K562 (cell line): ENCODE results near the gene BAD. TPM values are rescaled to one million over a fixed set of nuclear protein-coding genes. Genes with fewer than 3 reads are reported as not detected.
A peak's percentile ranks its signal among the peaks of the same experiment; 100 is the strongest.

Experiments
- ATAC-seq: fragments of 200-7000 bp; cut with Tn5 transposase; 3 replicates; pipeline ENCODE4 v1.9.1; 2020; ENCODE audit warnings: moderate library complexity
- BruUV-seq: library from RNA; stranded (reverse); fragments of 400-500 nt; replicated peaks from 2 replicates; lab custom pipeline; 2021; lab: Mats Ljungman, UMichigan
- CTCF ChIA-PET: fragments of 300-600 bp; formaldehyde crosslinking; extraction: SDS; loops from one replicate; lab custom pipeline; 2021; ENCODE audit warnings: low intra/inter-chr PET ratio; lab: Yijun Ruan, JAX
- POLR2A ChIA-PET: fragments of 300-600, 350-650 bp; sonication (Branson Sonifier 250); formaldehyde crosslinking; extraction: SDS; loops from one replicate; lab custom pipeline; 2021; ENCODE audit warnings: antibody characterized with exemption, inconsistent platforms; lab: Yijun Ruan, JAX
- DNase-seq, 4 experiments: peaks; one replicate each; pipeline versions ENCODE4 v3.0.0 to v3.0.0-alpha.2; 2011 to 2018; ENCODE audit warnings: low spot score in 3 of 4, mixed read lengths in 3 of 4; ENCODE audit errors: extremely low read depth in 1 of 4
- FAIRE-seq: peaks from 2 replicates; lab custom pipeline; 2011; peaks lifted over from hg19 to GRCh38; lab: Jason Lieb, UNC
- H2AFZ ChIP-seq: 2 replicates; pipeline ENCODE4 v1.6.0; 2011; ENCODE audit warnings: low read depth, low read length, control low read depth, inconsistent platforms
- H3K27ac ChIP-seq: fragments of 200-600 bp; 3 replicates; pipeline ENCODE4 v1.8.0; 2011; ENCODE audit warnings: low read depth, mild to moderate bottlenecking, control low read depth, inconsistent platforms, low read length, moderate library complexity, mixed read lengths; ENCODE audit errors: extremely low read depth
- H3K27me3 ChIP-seq, 2 experiments: fragments of 300-600 bp in 1 of 2; 2 replicates in 1 of 2; 3 replicates in 1 of 2; pipeline versions ENCODE4 v1.6.0 to v1.8.0; 2011; ENCODE audit warnings: inconsistent platforms in 2 of 2, low read length in 2 of 2, mild to moderate bottlenecking in 1 of 2, mixed read lengths in 1 of 2, moderate library complexity in 1 of 2; ENCODE audit not compliant: control insufficient read depth in 2 of 2, insufficient read depth in 2 of 2
- H3K36me3 ChIP-seq: fragments of 300-600 bp; 3 replicates; pipeline ENCODE4 v1.8.0; 2011; ENCODE audit warnings: mild to moderate bottlenecking, low read length, inconsistent platforms; ENCODE audit not compliant: control insufficient read depth, insufficient read depth
- H3K4me1 ChIP-seq, 2 experiments: fragments of 200-600 bp in 1 of 2; replicated peaks in 1 of 2; 2 replicates in 1 of 2; 3 replicates in 1 of 2; pipeline versions ENCODE4 v1.5.1 to v1.8.0; 2011; ENCODE audit warnings: inconsistent platforms in 2 of 2, low read length in 2 of 2, mild to moderate bottlenecking in 1 of 2, mixed read lengths in 1 of 2, moderate library complexity in 1 of 2; ENCODE audit not compliant: control insufficient read depth in 2 of 2, insufficient read depth in 2 of 2
- H3K4me2 ChIP-seq: 2 replicates; pipeline ENCODE4 v1.6.1; 2011; ENCODE audit warnings: low read length, control low read depth, inconsistent platforms, mixed read lengths; ENCODE audit not compliant: insufficient read depth
- H3K4me3 ChIP-seq: fragments of 200-600 bp; sonication (generic), shearing (Covaris generic); 2 replicates; pipeline ENCODE4 v1.5.1; 2016; ENCODE audit warnings: control low read depth, inconsistent platforms
- H3K79me2 ChIP-seq: fragments of 200-600 bp; 3 replicates; pipeline ENCODE4 v1.8.0; 2011; ENCODE audit warnings: low read length, inconsistent platforms; ENCODE audit not compliant: control insufficient read depth, insufficient read depth
- H3K9ac ChIP-seq, 2 experiments: 2 replicates each; pipeline versions ENCODE4 v1.6.0 to v1.6.1; 2011; ENCODE audit warnings: low read depth in 2 of 2, low read length in 2 of 2, control low read depth in 1 of 2, inconsistent platforms in 1 of 2, mild to moderate bottlenecking in 1 of 2, mixed read lengths in 1 of 2; ENCODE audit not compliant: insufficient read depth in 1 of 2
- H3K9me1 ChIP-seq: one replicate; pipeline ENCODE4 v1.6.0; 2011; ENCODE audit warnings: inconsistent platforms, mild to moderate bottlenecking, low read length, moderate library complexity; ENCODE audit not compliant: control insufficient read depth, insufficient read depth
- H3K9me3 ChIP-seq: replicated peaks from 2 replicates; pipeline ENCODE4 v1.5.1; 2011; ENCODE audit warnings: low read depth, low read length, inconsistent platforms; ENCODE audit not compliant: control insufficient read depth, insufficient read depth
- H4K20me1 ChIP-seq: replicated peaks from 2 replicates; pipeline ENCODE4 v1.6.1; 2011; ENCODE audit warnings: low read length, inconsistent platforms, mixed read lengths; ENCODE audit not compliant: control insufficient read depth, insufficient read depth
- ARID4B ChIP-seq: sonication (generic); formaldehyde crosslinking; IDR thresholded peaks from 2 replicates; pipeline ENCODE4 v1.8.0; 2022; ENCODE audit warnings: mild to moderate bottlenecking, missing genetic modification reagents
- HDAC1 ChIP-seq, 2 experiments: fragments of 450-650 bp; IDR thresholded peaks; 2 replicates each; pipeline ENCODE4 v1.6.1; 2016 to 2017; ENCODE audit warnings: inconsistent platforms in 1 of 2, mild to moderate bottlenecking in 1 of 2, moderate library complexity in 1 of 2
- POLR2G ChIP-seq: fragments of 200-400 bp; formaldehyde crosslinking; IDR thresholded peaks from 2 replicates; pipeline ENCODE4 v1.6.1; 2017; ENCODE audit warnings: low read depth, mild to moderate bottlenecking, antibody characterized with exemption, low read length, moderate library complexity
- PPARD ChIP-seq: fragments of 250-450 bp; sonication (Bioruptor Pico); IDR thresholded peaks from 2 replicates; pipeline ENCODE4 v1.8.0; 2022; ENCODE audit warnings: inconsistent platforms, mild to moderate bottlenecking, moderate library complexity
- PTBP1 ChIP-seq: fragments of 200-400 bp; formaldehyde crosslinking; IDR thresholded peaks from 2 replicates; pipeline ENCODE4 v1.6.1; 2017; ENCODE audit warnings: low read depth, low read length
- YY1 ChIP-seq, 3 experiments: IDR thresholded peaks; 2 replicates each; pipeline ENCODE4 v1.6.1; 2011; ENCODE audit warnings: low read length in 2 of 3, mild to moderate bottlenecking in 2 of 3, moderate library complexity in 2 of 3, borderline replicate concordance in 1 of 3, control low read depth in 1 of 3, low read depth in 1 of 3; ENCODE audit not compliant: insufficient read depth in 3 of 3, insufficient replicate concordance in 2 of 3, control insufficient read depth in 1 of 3, insufficient read length in 1 of 3; ENCODE audit errors: extremely low read depth in 1 of 3
- ZNF586 ChIP-seq: fragments of 450-650 bp; formaldehyde crosslinking; conservative IDR thresholded peaks from 2 replicates; pipeline ENCODE4 v1.4.0; 2020; ENCODE audit warnings: mild to moderate bottlenecking, moderate library complexity
- ZNF639 ChIP-seq, 2 experiments: fragments of 200-800 bp in 1 of 2; sonication (Bioruptor generic) in 1 of 2; sonication (generic) in 1 of 2; formaldehyde crosslinking in 1 of 2; IDR thresholded peaks in 1 of 2; conservative IDR thresholded peaks in 1 of 2; 2 replicates each; pipeline versions ENCODE4 v1.5.0 to v1.6.1; 2016 to 2020; ENCODE audit warnings: missing compliant biosample characterization in 1 of 2, missing genetic modification characterization in 1 of 2, missing genetic modification reagents in 1 of 2
- WGBS: fragments of 100-300 bp; shearing (Covaris generic); methylation state at CpG from one replicate; pipeline ENCODE4 v1.1.6; 2016; ENCODE audit warnings: low coverage, mixed read lengths; ENCODE audit not compliant: insufficient coverage; ENCODE audit errors: missing lambda C conversion rate; 5-methylcytosine and 5-hydroxymethylcytosine counted together
- in situ Hi-C: fragments of 300-500 bp; cut with MboI; formaldehyde crosslinking; loops from 4 replicates; pipeline ENCODE4 v1.15.0; 2018; ENCODE audit warnings: inconsistent platforms, mixed read lengths
- intact Hi-C: fragments of 100-400 bp; cut with micrococcal nuclease; formaldehyde crosslinking; loops from 2 replicates; pipeline ENCODE4 v1.14.2; 2022
- polyA plus RNA-seq, 8 experiments: library from polyadenylated mRNA; depleted of rRNA in 4 of 8; stranded (reverse) in 5 of 8; unstranded in 3 of 8; fragments of >200 nt; fragmentation: Nextera tagmentation in 2 of 8; fragmentation: Illumina TruSeq in 1 of 8; extraction: Ambion mirVana in 2 of 8; extraction: Trizol in 1 of 8; gene quantifications; 2 replicates each; pipeline versions ENCODE4 v1.2.1 to v1.2.3, GENCODE V29; 2011 to 2014; ENCODE audit warnings: inconsistent platforms in 1 of 8, missing spikeins in 1 of 8
- total RNA-seq, 7 experiments: library from RNA; depleted of rRNA in 6 of 7; stranded (reverse); fragments of >200 nt in 6 of 7; fragmentation: Illumina TruSeq in 2 of 7; extraction: Trizol in 2 of 7; gene quantifications; 2 replicates each; pipeline versions ENCODE4 v1.2.1 to v1.2.3, GENCODE V29; 2011 to 2021; ENCODE audit warnings: low replicate concordance in 1 of 7
- TF ChIP-seq, protein P1 (sequence below), 2 experiments: IDR thresholded peaks; 2 replicates each; pipeline ENCODE4 v1.6.1; 2012; ENCODE audit warnings: improper control_type of control experiment in 2 of 2, low read depth in 2 of 2, low read length in 2 of 2, borderline replicate concordance in 1 of 2

The BAD gene
- total and polyA plus RNA-seq, 9 of the 15 experiments (the other 6 are each of a cell fraction or from before 2014, with no cell fraction given) = 0.61 to 45.6 (median 11.8) TPM

DNA sequence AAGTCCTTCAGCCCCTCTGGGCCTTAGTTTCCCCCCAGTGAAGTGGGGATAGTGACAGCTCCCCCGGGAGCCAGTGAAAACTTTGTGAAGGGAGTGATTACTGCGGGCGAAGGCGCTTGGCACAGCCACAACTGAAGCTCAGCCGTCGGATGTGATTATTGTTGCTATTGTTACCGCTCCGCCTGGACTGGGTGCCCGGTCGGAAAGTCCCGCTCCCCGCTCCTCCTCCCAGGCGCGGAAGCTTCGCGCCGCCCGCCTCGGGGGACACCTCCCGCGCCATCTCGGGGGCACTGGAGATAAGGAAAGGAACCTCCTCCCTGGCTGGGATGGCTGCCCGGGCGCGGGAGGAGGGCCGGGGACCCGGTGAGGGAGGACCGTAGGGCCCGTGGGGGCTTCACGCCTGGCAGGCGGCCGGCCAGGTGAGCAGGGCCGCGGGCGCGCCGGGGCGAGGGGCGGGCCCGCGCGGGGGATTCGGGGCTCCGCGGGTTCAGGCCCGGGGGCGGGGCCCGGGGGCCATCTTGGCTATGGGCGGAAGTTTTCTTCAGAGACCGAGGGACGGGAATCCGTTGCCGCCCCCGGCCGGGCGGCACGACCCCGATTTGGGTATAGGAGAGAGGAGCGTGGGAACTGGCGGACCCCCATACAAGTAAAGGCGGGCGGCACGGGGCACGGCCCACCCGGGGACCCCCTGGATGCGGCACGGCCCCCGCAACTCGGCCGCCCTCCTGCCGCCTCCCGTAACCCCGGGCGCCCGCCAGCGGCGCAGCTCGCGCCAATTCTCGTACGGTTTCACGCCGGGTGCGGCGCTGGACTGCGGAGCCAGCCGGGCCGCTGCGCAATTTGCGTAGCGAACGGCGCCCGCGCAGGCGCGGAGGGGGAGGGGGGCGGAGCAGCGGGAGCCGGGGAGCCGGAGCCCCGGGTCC, 758 bp upstream of the BAD start, which contains the start of gene GPR137:
TSS of gene GPR137 (plus strand) at position 887 of the 923 bp plus-strand sequence. CDS start 677 bp downstream, outside the sequence.
- H3K9me3 ChIP-seq = no peaks in the 10 kb centered on the region
- BruUV-seq = TSS peak; percentile 92
- ATAC-seq = peak; percentile 77
- intact Hi-C loops (no loop called here), in situ Hi-C loops (no loop called here)
- H3K4me1 ChIP-seq = peaks cover 7 to 43% of the 10 kb centered on the region in 2 experiments; a peak in 4 of 5 replicates
- POLR2A ChIA-PET = interaction anchor here (0.6 to 5.1 kb wide), 12 partner anchors 9 to 459 kb away, joined by 3 to 54 read pairs (median 4); partner anchors contain the start of genes ESRRA and FERMT3
- H2AFZ ChIP-seq = peak within 1 kb of the TSS; percentile 93
- peak within 1 kb of the TSS; percentile 91 for H3K4me3 ChIP-seq
- H3K36me3 ChIP-seq = peaks cover 4% of the 10 kb centered on the region; the same call in 1 of the 3 replicates
- peaks cover 12% of the 10 kb centered on the region; the same call in 1 of the 3 replicates for H3K79me2 ChIP-seq
- H3K9me1 ChIP-seq = no peaks in the 10 kb centered on the region
- under 1% methylated on average over 53 of the region's 102 CpGs for WGBS
- H3K9ac ChIP-seq = peak within 1 kb of the TSS; percentile 69 to 93
- H3K27me3 ChIP-seq = no peaks in the 10 kb centered on the region
- peak; percentile 52 for FAIRE-seq
- H3K27ac ChIP-seq = peak within 1 kb of the TSS; percentile 79
- CTCF ChIA-PET = interaction anchor here (0.8 kb wide), 1 partner anchor 14 kb away, joined by 3 read pairs; no protein-coding TSS in a partner anchor
- no peaks in the 10 kb centered on the region for H4K20me1 ChIP-seq
- DNase-seq = peak; percentile 87 to 97 (median 95)
- H3K4me2 ChIP-seq = peak within 1 kb of the TSS; percentile 80
- TF ChIP-seq YY1 (IDR thresholded peaks at IDR 0.05; ENCODE audit: borderline replicate concordance in 1 of 3, control insufficient read depth in 1 of 3, extremely low read depth in 1 of 3, insufficient read depth in 3 of 3, insufficient read length in 1 of 3, insufficient replicate concordance in 2 of 3, low read depth in 1 of 3, low read length in 2 of 3) = peak; percentile 90 to 98 (median 98)
- peak; percentile 81 for TF ChIP-seq POLR2G
- no peak for TF ChIP-seq ZNF586 (CRISPR knock-in tag)
- TF ChIP-seq ARID4B (CRISPR knock-in tag) = peak; percentile 54
- TF ChIP-seq ZNF639 (CRISPR knock-in tag; conservative IDR thresholded peaks at IDR 0.05 in 1 of 2, IDR thresholded peaks at IDR 0.05 in 1 of 2) = peak; percentile 47 to 89; a peak in 1 of 4 replicates
- peak; percentile 96 for TF ChIP-seq PTBP1
- no peak for TF ChIP-seq PPARD (CRISPR knock-in tag)
- TF ChIP-seq HDAC1 (IDR thresholded peaks at IDR 0.05) = peak in 1 of 2 experiments; percentile 55; a peak in 1 of 4 replicates
- TF ChIP-seq, protein P1, sequence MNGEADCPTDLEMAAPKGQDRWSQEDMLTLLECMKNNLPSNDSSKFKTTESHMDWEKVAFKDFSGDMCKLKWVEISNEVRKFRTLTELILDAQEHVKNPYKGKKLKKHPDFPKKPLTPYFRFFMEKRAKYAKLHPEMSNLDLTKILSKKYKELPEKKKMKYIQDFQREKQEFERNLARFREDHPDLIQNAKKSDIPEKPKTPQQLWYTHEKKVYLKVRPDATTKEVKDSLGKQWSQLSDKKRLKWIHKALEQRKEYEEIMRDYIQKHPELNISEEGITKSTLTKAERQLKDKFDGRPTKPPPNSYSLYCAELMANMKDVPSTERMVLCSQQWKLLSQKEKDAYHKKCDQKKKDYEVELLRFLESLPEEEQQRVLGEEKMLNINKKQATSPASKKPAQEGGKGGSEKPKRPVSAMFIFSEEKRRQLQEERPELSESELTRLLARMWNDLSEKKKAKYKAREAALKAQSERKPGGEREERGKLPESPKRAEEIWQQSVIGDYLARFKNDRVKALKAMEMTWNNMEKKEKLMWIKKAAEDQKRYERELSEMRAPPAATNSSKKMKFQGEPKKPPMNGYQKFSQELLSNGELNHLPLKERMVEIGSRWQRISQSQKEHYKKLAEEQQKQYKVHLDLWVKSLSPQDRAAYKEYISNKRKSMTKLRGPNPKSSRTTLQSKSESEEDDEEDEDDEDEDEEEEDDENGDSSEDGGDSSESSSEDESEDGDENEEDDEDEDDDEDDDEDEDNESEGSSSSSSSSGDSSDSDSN (IDR thresholded peaks at IDR 0.05; ENCODE audit: borderline replicate concordance in 1 of 2, low read depth in 2 of 2, low read length in 2 of 2) = peak in 1 of 2 experiments; percentile 69; a peak in 2 of 4 replicates
